GM12878 (cell line): ENCODE data around the gene LMAN2. TPM values are rescaled to one million over a fixed set of nuclear protein-coding genes. Genes with fewer than 3 reads are reported as not detected.
A peak's percentile ranks its signal among the peaks of the same experiment; 100 is the strongest.

Experiments
- ATAC-seq: fragments of 200-7000 bp; cut with Tn5 transposase; 3 replicates; pipeline ENCODE4 v1.9.1; 2020; ENCODE audit warnings: mild to moderate bottlenecking, moderate library complexity
- BruUV-seq: library from RNA; stranded (reverse); fragments of 400-500 nt; replicated peaks from 2 replicates; lab custom pipeline; 2021; lab: Mats Ljungman, UMichigan
- CTCF ChIA-PET: fragments of 300-600 bp; sonication (Branson Sonifier 250); formaldehyde crosslinking; extraction: SDS; loops from one replicate; lab custom pipeline; 2021; ENCODE audit warnings: inconsistent platforms; lab: Yijun Ruan, JAX
- POLR2A ChIA-PET: fragments of 350-600 bp; formaldehyde crosslinking; extraction: SDS; loops from one replicate; lab custom pipeline; 2021; ENCODE audit warnings: inconsistent platforms; lab: Charles Lee
- RAD21 ChIA-PET: fragments of 300-600 bp; sonication (Branson Sonifier 250); formaldehyde crosslinking; loops from one replicate; lab custom pipeline; 2023; ENCODE audit warnings: antibody characterized with exemption; ENCODE audit not compliant: unreplicated experiment; lab: Charles Lee
- SMC1A ChIA-PET: fragments of 300-600 bp; sonication (Branson Sonifier 250); formaldehyde crosslinking; loops from one replicate; lab custom pipeline; 2023; ENCODE audit not compliant: unreplicated experiment, uncharacterized antibody; lab: Charles Lee
- DNase-seq: peaks from one replicate; pipeline ENCODE4 v3.0.0-alpha.2; 2011; ENCODE audit warnings: low read depth, low spot score
- FAIRE-seq: peaks from 3 replicates; lab custom pipeline; 2011; peaks lifted over from hg19 to GRCh38; lab: Jason Lieb, UNC
- H2AFZ ChIP-seq: 2 replicates; pipeline ENCODE4 v1.6.0; 2011; ENCODE audit warnings: low read depth, low read length, control low read depth; ENCODE audit not compliant: control insufficient read depth
- H3K27ac ChIP-seq: 2 replicates; pipeline ENCODE4 v1.5.1; 2011; ENCODE audit warnings: control low read depth; ENCODE audit not compliant: control insufficient read depth, insufficient read depth
- H3K27me3 ChIP-seq, 2 experiments: replicated peaks in 1 of 2; 2 replicates each; pipeline versions ENCODE4 v1.6.0 to v1.6.1; 2011; ENCODE audit warnings: low read length in 1 of 2; ENCODE audit not compliant: control insufficient read depth in 2 of 2, insufficient read depth in 2 of 2
- H3K36me3 ChIP-seq, 2 experiments: 2 replicates each; pipeline ENCODE4 v1.5.1; 2011; ENCODE audit warnings: low read length in 1 of 2; ENCODE audit not compliant: control insufficient read depth in 2 of 2, insufficient read depth in 2 of 2
- H3K4me1 ChIP-seq: 2 replicates; pipeline ENCODE4 v1.6.1; 2011; ENCODE audit warnings: mild to moderate bottlenecking, low read length, moderate library complexity, mixed read lengths; ENCODE audit not compliant: control insufficient read depth, insufficient read depth
- H3K4me2 ChIP-seq: 2 replicates; pipeline ENCODE4 v1.6.0; 2011; ENCODE audit warnings: control low read depth; ENCODE audit not compliant: control insufficient read depth, insufficient read depth
- H3K4me3 ChIP-seq: fragments of 200-600 bp; sonication (generic); 2 replicates; pipeline ENCODE4 v1.5.1; 2016
- H3K79me2 ChIP-seq: 2 replicates; pipeline ENCODE4 v1.6.0; 2011; ENCODE audit warnings: low read length; ENCODE audit not compliant: control insufficient read depth, insufficient read depth
- H3K9ac ChIP-seq: 2 replicates; pipeline ENCODE4 v1.8.0; 2011; ENCODE audit warnings: low read length, control low read depth, mixed read lengths; ENCODE audit not compliant: control insufficient read depth, insufficient read depth
- H3K9me3 ChIP-seq: replicated peaks from 3 replicates; pipeline ENCODE4 v1.5.1; 2011; ENCODE audit warnings: mild to moderate bottlenecking, low read length; ENCODE audit not compliant: control insufficient read depth, insufficient read depth
- H4K20me1 ChIP-seq: 2 replicates; pipeline ENCODE4 v1.6.0; 2011; ENCODE audit not compliant: control insufficient read depth, insufficient read depth
- BACH1 ChIP-seq: fragments of 450-650 bp; IDR thresholded peaks from 2 replicates; pipeline ENCODE4 v1.6.1; 2017; ENCODE audit warnings: mild to moderate bottlenecking, borderline replicate concordance
- CHD1 ChIP-seq: IDR thresholded peaks from 2 replicates; pipeline ENCODE4 v1.6.1; 2012; ENCODE audit warnings: low read depth, low read length, improper control_type of control experiment
- HDGF ChIP-seq: fragments of 450-650 bp; IDR thresholded peaks from 2 replicates; pipeline ENCODE4 v1.6.1; 2016; ENCODE audit warnings: antibody characterized with exemption
- IKZF2 ChIP-seq, 2 experiments: fragments of 450-650 bp; IDR thresholded peaks; 2 replicates each; pipeline ENCODE4 v1.6.1; 2017; ENCODE audit warnings: mild to moderate bottlenecking in 2 of 2, moderate library complexity in 2 of 2
- IRF4 ChIP-seq: IDR thresholded peaks from 2 replicates; pipeline ENCODE4 v1.6.1; 2011; ENCODE audit warnings: low read depth, low read length
- JUNB ChIP-seq: IDR thresholded peaks from 2 replicates; pipeline ENCODE4 v1.6.1; 2016; ENCODE audit warnings: antibody characterized with exemption, mild to moderate bottlenecking
- JUND ChIP-seq: IDR thresholded peaks from 2 replicates; pipeline ENCODE4 v1.6.1; 2012; ENCODE audit warnings: low read depth, mild to moderate bottlenecking, low read length, improper control_type of control experiment, moderate library complexity
- KAT2A ChIP-seq: conservative IDR thresholded peaks from 2 replicates; pipeline ENCODE4 v1.6.1; 2011; ENCODE audit warnings: low read depth, low read length; ENCODE audit not compliant: control insufficient read depth
- KLF5 ChIP-seq: fragments of 450-650 bp; IDR thresholded peaks from 2 replicates; pipeline ENCODE4 v1.6.1; 2014; ENCODE audit warnings: mild to moderate bottlenecking; ENCODE audit not compliant: partially characterized antibody
- MTA3 ChIP-seq: IDR thresholded peaks from 2 replicates; pipeline ENCODE4 v1.6.1; 2012; ENCODE audit warnings: low read length, inconsistent platforms, borderline replicate concordance
- RAD51 ChIP-seq: fragments of 450-650 bp; IDR thresholded peaks from 2 replicates; pipeline ENCODE4 v1.6.1; 2016; ENCODE audit warnings: moderate library complexity, mild to moderate bottlenecking, inconsistent platforms
- STAT1 ChIP-seq: fragments of 450-650 bp; conservative IDR thresholded peaks from 2 replicates; pipeline ENCODE4 v1.6.1; 2014; ENCODE audit warnings: antibody characterized with exemption, mild to moderate bottlenecking
- TARDBP ChIP-seq: IDR thresholded peaks from 2 replicates; pipeline ENCODE4 v1.6.1; 2016; ENCODE audit warnings: borderline replicate concordance
- TCF12 ChIP-seq: IDR thresholded peaks from 2 replicates; pipeline ENCODE4 v1.6.1; 2011; ENCODE audit warnings: low read depth, mild to moderate bottlenecking, low read length
- ZBED1 ChIP-seq: IDR thresholded peaks from 2 replicates; pipeline ENCODE4 v1.6.1; 2016; ENCODE audit warnings: borderline replicate concordance
- WGBS: methylation state at CpG from one replicate; pipeline ENCODE4 v1.1.6; 2016; ENCODE audit warnings: low lambda C conversion rate; ENCODE audit not compliant: insufficient replicate concordance, insufficient coverage; ENCODE audit errors: missing lambda C conversion rate; 5-methylcytosine and 5-hydroxymethylcytosine counted together
- in situ Hi-C: fragments of 300-500 bp; cut with MboI; formaldehyde crosslinking; loops from 9 replicates; pipeline ENCODE4 v1.14.3; 2018; ENCODE audit warnings: mixed read lengths
- intact Hi-C: fragments of 100-400 bp; cut with micrococcal nuclease; formaldehyde crosslinking; loops from one replicate; pipeline ENCODE4 v1.14.2; 2022; ENCODE audit not compliant: unreplicated experiment
- polyA plus RNA-seq, 11 experiments: library from polyadenylated mRNA; depleted of rRNA in 4 of 11; unstranded in 6 of 11; stranded (reverse) in 5 of 11; fragments of >200 nt; fragmentation: Nextera tagmentation in 4 of 11; fragmentation: Illumina TruSeq in 1 of 11; extraction: Ambion mirVana in 4 of 11; extraction: Trizol in 1 of 11; gene quantifications; 1 replicate in 1 of 11; 2 replicates in 10 of 11; pipeline versions ENCODE4 v1.2.1 to v1.2.3, GENCODE V29; 2011 to 2016; ENCODE audit warnings: inconsistent platforms in 2 of 11, missing spikeins in 2 of 11, low read depth in 1 of 11
- total RNA-seq, 4 experiments: library from RNA; depleted of rRNA in 3 of 4; stranded (reverse); fragments of >200 nt in 3 of 4; fragmentation: Illumina TruSeq in 1 of 4; extraction: Trizol in 1 of 4; gene quantifications; 2 replicates each; pipeline versions ENCODE4 v1.2.1 to v1.2.3, GENCODE V29; 2013 to 2021
- TF ChIP-seq, protein P1 (sequence below): fragments of 450-650 bp; formaldehyde crosslinking; IDR thresholded peaks from 2 replicates; pipeline ENCODE4 v1.4.0; 2022; ENCODE audit warnings: mild to moderate bottlenecking, moderate library complexity
- TF ChIP-seq, protein P2 (sequence below): fragments of 450-650 bp; IDR thresholded peaks from 2 replicates; pipeline ENCODE4 v1.6.1; 2017; ENCODE audit warnings: low read depth, mild to moderate bottlenecking, moderate library complexity
- TF ChIP-seq, protein P3 (sequence below): fragments of 450-650 bp; conservative IDR thresholded peaks from 2 replicates; pipeline ENCODE4 v1.6.1; 2017; ENCODE audit warnings: mild to moderate bottlenecking, moderate library complexity

The LMAN2 gene
- total and polyA plus RNA-seq, 10 of the 15 experiments (the other 5 are each of a cell fraction or from before 2014, with no cell fraction given) = 2.4 to 264 (median 147) TPM

DNA sequence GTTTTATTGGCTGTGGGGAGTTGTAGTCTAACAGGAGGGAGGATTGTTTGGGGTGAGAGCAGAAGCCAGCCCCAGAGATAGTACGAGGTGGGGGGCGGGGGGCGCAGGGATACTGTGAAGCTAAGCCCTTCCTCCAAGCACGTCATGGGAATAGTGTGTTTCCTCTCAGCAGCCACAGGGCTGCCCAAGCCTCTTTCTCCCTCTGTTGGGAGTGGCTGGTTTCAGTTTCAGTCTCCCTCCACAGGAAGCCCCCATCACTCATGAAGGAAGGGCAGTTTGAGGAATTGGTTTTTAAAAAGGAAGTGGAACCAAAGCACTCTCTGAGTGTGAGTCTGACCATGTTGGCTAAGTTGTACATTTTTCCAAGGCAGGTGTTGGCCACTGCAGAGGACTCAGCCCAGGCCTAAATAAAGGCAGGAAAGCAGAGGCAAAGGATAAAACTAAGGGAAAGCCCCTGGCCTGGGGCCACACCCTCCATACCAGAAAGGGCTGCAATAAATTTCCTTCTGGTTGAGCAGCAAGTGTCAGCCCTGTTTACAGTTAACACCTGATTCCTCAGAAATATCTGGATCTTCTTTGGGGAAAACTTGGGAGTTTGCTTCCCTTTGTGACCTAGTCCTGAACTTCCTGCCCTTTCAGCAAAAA lies 51.1 kb downstream of the LMAN2 start:
- in situ Hi-C loops = no loop called here
- CTCF ChIA-PET = interaction anchor here (0.6 to 4.6 kb wide), 10 partner anchors 9 to 229 kb away, joined by 3 to 35 read pairs (median 5); partner anchors contain the start of gene RGS14
- FAIRE-seq (peak; percentile 94), DNase-seq (peak; percentile 77), ATAC-seq (peak; percentile 64)
- no peaks in the 10 kb centered on the region for H3K27me3 ChIP-seq
- H3K27ac ChIP-seq = peak overlapping the region; percentile 83
- peak overlapping the region; percentile 34 for H3K4me3 ChIP-seq
- H3K79me2 ChIP-seq = peaks cover 37% of the 10 kb centered on the region
- H4K20me1 ChIP-seq = no peaks in the 10 kb centered on the region
- SMC1A ChIA-PET = interaction anchor here (2.0 kb wide), 1 partner anchor 10 kb away, joined by 10 read pairs; the partner anchor contains the start of gene MXD3
- POLR2A ChIA-PET = interaction anchor here (0.5 to 2.2 kb wide), 6 partner anchors 90 to 757 kb away, joined by 3 to 11 read pairs (median 7); partner anchors contain the start of gene NSD1
- H3K9ac ChIP-seq = peak overlapping the region; percentile 18
- H3K9me3 ChIP-seq = no peaks in the 10 kb centered on the region
- BruUV-seq = TSS peak; percentile 36
- peaks cover 48% of the 10 kb centered on the region for H3K4me1 ChIP-seq
- H2AFZ ChIP-seq = no peak overlapping the region
- peaks cover 5 to 14% of the 10 kb centered on the region in 2 experiments; a peak in 3 of 4 replicates for H3K36me3 ChIP-seq
- RAD21 ChIA-PET = interaction anchor here (0.5 to 1.9 kb wide), 6 partner anchors 10 to 186 kb away, joined by 3 to 12 read pairs (median 4); no protein-coding TSS in a partner anchor
- H3K4me2 ChIP-seq = peak overlapping the region; percentile 78
- WGBS = 0% methylated on average over 4 of the region's 4 CpGs
- intact Hi-C loops = loop anchor here (5.0 to 10.0 kb wide), 3 partner anchors 163 to 294 kb away; partner anchors contain the start of gene TMED9
- TF ChIP-seq, protein P1, sequence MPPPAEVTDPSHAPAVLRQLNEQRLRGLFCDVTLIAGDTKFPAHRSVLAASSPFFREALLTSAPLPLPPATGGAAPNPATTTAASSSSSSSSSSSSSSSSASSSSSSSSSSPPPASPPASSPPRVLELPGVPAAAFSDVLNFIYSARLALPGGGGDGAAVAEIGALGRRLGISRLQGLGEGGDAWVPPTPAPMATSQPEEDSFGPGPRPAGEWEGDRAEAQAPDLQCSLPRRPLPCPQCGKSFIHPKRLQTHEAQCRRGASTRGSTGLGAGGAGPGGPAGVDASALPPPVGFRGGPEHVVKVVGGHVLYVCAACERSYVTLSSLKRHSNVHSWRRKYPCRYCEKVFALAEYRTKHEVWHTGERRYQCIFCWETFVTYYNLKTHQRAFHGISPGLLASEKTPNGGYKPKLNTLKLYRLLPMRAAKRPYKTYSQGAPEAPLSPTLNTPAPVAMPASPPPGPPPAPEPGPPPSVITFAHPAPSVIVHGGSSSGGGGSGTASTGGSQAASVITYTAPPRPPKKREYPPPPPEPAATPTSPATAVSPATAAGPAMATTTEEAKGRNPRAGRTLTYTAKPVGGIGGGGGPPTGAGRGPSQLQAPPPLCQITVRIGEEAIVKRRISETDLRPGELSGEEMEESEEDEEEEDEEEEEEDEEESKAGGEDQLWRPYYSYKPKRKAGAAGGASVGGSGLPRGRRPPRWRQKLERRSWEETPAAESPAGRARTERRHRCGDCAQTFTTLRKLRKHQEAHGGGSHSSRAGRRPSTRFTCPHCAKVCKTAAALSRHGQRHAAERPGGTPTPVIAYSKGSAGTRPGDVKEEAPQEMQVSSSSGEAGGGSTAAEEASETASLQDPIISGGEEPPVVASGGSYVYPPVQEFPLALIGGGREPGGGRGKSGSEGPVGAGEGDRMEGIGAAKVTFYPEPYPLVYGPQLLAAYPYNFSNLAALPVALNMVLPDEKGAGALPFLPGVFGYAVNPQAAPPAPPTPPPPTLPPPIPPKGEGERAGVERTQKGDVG (CRISPR knock-in tag) = no peak
- TF ChIP-seq JUND (no peak), CHD1 (no peak), STAT1 (no peak), HDGF (peak; percentile 67; the same call in 1 of the 2 replicates), MTA3 (peak; percentile 94), BACH1 (peak; percentile 60; the same call in 1 of the 2 replicates), JUNB (0 out of 2 replicates have a peak, but pooled peaks have one; percentile 16), KAT2A (no peak), KLF5 (peak; percentile 70), RAD51 (no peak; the same call in 1 of the 2 replicates), IKZF2 (IDR thresholded peaks at IDR 0.05) (peak; percentile 99), IRF4 (peak; percentile 85), ZBED1 (0 out of 2 replicates have a peak, but pooled peaks have one; percentile 35), TCF12 (peak; percentile 38; the same call in 1 of the 2 replicates), TARDBP (no peak)
- TF ChIP-seq, protein P2, sequence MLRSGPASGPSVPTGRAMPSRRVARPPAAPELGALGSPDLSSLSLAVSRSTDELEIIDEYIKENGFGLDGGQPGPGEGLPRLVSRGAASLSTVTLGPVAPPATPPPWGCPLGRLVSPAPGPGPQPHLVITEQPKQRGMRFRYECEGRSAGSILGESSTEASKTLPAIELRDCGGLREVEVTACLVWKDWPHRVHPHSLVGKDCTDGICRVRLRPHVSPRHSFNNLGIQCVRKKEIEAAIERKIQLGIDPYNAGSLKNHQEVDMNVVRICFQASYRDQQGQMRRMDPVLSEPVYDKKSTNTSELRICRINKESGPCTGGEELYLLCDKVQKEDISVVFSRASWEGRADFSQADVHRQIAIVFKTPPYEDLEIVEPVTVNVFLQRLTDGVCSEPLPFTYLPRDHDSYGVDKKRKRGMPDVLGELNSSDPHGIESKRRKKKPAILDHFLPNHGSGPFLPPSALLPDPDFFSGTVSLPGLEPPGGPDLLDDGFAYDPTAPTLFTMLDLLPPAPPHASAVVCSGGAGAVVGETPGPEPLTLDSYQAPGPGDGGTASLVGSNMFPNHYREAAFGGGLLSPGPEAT = peak; percentile 93
- TF ChIP-seq, protein P3, sequence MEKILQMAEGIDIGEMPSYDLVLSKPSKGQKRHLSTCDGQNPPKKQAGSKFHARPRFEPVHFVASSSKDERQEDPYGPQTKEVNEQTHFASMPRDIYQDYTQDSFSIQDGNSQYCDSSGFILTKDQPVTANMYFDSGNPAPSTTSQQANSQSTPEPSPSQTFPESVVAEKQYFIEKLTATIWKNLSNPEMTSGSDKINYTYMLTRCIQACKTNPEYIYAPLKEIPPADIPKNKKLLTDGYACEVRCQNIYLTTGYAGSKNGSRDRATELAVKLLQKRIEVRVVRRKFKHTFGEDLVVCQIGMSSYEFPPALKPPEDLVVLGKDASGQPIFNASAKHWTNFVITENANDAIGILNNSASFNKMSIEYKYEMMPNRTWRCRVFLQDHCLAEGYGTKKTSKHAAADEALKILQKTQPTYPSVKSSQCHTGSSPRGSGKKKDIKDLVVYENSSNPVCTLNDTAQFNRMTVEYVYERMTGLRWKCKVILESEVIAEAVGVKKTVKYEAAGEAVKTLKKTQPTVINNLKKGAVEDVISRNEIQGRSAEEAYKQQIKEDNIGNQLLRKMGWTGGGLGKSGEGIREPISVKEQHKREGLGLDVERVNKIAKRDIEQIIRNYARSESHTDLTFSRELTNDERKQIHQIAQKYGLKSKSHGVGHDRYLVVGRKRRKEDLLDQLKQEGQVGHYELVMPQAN = no peak
